Peyer's patch (tissue), 4 donors: ENCODE data around the gene DTL.

Source experiments
- CTCF ChIP-seq, 6 experiments: fragments of 450-650 bp in 4 of 6; fragments of 200-600 bp in 2 of 6; sonication (generic) in 1 of 6; IDR thresholded peaks; one replicate each; pipeline ENCODE4 v1.5.1; 2017 to 2019; ENCODE audit warnings: antibody characterized with exemption in 6 of 6, mild to moderate bottlenecking in 3 of 6, moderate library complexity in 1 of 6
- POLR2A ChIP-seq, 2 donors: fragments of 450-650 bp; IDR thresholded peaks; one replicate each; pipeline ENCODE4 v1.5.1; 2017; ENCODE audit warnings: antibody characterized with exemption in 2 of 2, mild to moderate bottlenecking in 2 of 2, moderate library complexity in 2 of 2

GRCh38 chr1:212118167-212118871 is 82.8 kb downstream of the DTL start:
- TF ChIP-seq CTCF (IDR thresholded peaks at IDR 0.05), result no peak
- no peak for TF ChIP-seq POLR2A (IDR thresholded peaks at IDR 0.05)
